Activated CD8-positive, alpha-beta memory T cell treated with anti-CD3 and anti-CD28 coated beads, Interleukin-2, amount 50 U/mL, for 24 hours (primary cell): ENCODE results near the gene RANGAP1.
A peak's percentile ranks its signal among the peaks of the same experiment; 100 is the strongest.

Experiments used
- DNase-seq: peaks from one replicate; pipeline ENCODE4 v3.0.0-alpha.2; 2020; ENCODE audit errors: extremely low read depth

Gene RANGAP1

DNA sequence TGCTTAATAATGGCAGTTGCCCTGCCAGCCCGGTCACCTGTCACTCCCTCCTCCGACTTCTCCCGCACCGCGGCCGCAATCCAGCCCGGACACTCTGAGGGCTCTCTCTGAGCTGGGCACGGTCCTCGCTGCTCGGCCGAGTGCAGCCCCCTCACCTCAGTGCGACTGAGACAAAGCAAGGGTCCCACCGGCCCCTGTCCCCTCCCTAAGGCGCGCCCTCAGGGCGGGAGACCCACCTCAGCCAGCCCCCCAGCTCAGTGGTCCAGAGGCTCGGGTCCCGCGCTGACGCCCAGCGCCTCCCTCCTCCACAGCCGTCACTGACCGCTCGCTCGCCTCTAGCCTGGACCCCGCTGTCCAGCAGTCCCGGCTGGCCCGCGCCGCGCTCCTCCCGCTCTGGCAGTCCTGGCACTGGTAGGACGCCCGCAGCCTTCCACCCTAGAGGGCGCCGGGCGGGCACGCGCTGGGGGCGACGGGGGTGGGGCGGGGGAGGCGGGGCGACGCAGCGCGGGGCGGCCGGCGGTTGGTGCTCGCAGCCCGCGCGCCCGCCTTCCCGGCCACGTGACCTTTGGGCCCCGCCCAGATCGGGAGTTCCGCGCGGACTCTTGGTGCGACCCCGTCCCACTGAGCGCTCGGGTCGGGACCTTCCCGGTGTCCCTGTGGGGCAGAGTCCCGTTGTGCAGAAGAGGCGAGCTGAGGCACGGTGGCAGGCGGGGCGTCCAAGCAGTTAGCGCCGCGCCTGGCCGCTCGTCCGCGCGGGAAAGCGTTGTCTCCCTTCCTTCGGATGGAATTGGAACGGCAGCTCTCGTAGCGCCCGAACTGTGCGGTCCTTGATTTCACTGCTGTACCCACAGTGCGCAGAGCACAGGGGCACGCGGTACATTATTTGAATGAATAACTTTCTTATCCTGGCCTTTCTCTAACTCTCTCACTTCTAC is 88.7 kb downstream of the RANGAP1 start:
- peak; percentile 49 for DNase-seq
